Choroid plexus epithelial cell (primary cell): ENCODE data around the gene FOXD1.

Experiments used
- DNase-seq: peaks from one replicate; pipeline ENCODE4 v3.0.0-alpha.2; 2010; ENCODE audit warnings: low read depth
- H3K4me3 ChIP-seq: 2 replicates; pipeline ENCODE4 v1.5.1; 2011; ENCODE audit warnings: low read depth, mild to moderate bottlenecking, control low read depth, low read length, moderate library complexity
- CTCF ChIP-seq: conservative IDR thresholded peaks from 2 replicates; pipeline ENCODE4 v1.5.1; 2011; ENCODE audit warnings: low read depth, mild to moderate bottlenecking, control low read depth, inconsistent platforms, low read length, moderate library complexity

The FOXD1 gene

GRCh38 chr5:73448463-73449136, at the start of gene FOXD1:
Gene FOXD1 (minus strand): TSS chr5:73448777. CDS start chr5:73448362, 415 bp downstream.
- peak; percentile 28 for TF ChIP-seq CTCF
- peak; percentile 99 for DNase-seq
- H3K4me3 ChIP-seq: peak within 1 kb of the TSS; percentile 88

- no peak for TF ChIP-seq CTCF
- DNase-seq: no peak
- peak overlapping the region; percentile 89 for H3K4me3 ChIP-seq
Observed at GRCh38 chr5:73497497-73498056, 49.0 kb upstream of the FOXD1 start.

GRCh38 chr5:73496984-73497457, 48.4 kb upstream of the FOXD1 start:
- TF ChIP-seq CTCF: peak; percentile 50
- peak; percentile 83 for DNase-seq

GRCh38 chr5:73495772-73496335, 47.3 kb upstream of the FOXD1 start:
- TF ChIP-seq CTCF: no peak
- H3K4me3 ChIP-seq: no peak overlapping the region
- DNase-seq: no peak

More at GRCh38 chr5:73496984-73497457, 48.4 kb upstream of the FOXD1 start:
- H3K4me3 ChIP-seq: no peak overlapping the region

- TF ChIP-seq CTCF: no peak
- H3K4me3 ChIP-seq: no peak overlapping the region
- no peak for DNase-seq
Observed at GRCh38 chr5:73494721-73495120, 46.1 kb upstream of the FOXD1 start.

- no peak for TF ChIP-seq CTCF
- H3K4me3 ChIP-seq: no peak overlapping the region
- DNase-seq: no peak
Observed at GRCh38 chr5:73493421-73493820, 44.8 kb upstream of the FOXD1 start.
